HG02623 (cell line): Measurements from ENCODE around the gene ARHGAP25.

Source experiments
- ATAC-seq: cut with Tn5 transposase; IDR thresholded peaks from one replicate; pipeline ENCODE4 v1.9.1; 2021; ENCODE audit warnings: moderate library complexity; ENCODE audit not compliant: unreplicated experiment

The ARHGAP25 gene

DNA sequence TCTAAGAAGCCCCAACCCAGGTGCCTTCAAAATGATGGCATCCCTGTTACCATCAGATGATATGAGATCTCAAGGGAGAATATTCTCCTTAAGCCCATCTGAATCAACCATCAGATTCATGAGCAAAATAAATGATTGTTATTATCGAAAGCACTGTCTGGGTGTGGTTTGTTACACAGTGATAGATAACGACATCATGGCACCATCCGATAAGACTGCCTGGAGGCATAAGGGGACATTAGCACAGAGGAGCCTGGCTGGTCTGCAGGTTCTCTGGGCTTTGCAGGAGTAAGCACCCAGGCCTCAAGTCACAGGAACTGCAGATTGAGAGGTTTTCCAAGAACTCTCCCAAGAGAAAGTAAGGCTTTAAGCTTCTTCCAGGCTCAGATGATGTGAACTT is 120.9 kb downstream of the ARHGAP25 start:
- no peak for ATAC-seq

DNA sequence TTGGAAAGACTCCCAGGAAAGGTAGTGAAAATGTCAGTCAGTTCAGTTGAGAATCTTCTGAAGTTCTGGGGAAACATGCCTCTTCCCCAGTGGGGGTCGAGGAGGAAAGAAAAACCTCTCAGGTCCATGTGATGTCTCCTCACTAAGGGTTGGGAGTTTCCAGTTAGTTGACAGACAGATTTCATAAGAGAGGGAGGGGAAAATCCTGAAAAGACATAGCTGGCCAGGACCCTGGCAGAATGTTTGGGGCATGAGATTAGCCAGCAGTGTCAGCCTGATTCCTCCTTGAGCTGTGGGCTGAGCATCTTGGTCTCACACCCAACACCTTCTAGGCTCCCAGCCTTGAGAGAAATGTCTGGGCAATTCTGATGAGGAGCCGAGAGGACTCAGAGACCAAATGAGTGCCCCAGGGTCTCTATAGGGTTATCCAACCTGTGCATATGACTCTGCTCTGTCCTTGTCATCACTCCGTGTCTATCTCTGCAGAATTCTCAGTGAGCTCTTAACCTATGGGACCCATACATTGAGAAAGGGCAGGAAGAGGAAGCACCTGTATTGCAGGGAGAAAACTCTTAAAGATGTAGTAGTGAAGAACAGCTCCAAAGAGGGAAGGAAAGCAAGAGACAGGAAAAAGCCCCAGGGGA is 122.7 kb downstream of the ARHGAP25 start:
- no peak for ATAC-seq

DNA sequence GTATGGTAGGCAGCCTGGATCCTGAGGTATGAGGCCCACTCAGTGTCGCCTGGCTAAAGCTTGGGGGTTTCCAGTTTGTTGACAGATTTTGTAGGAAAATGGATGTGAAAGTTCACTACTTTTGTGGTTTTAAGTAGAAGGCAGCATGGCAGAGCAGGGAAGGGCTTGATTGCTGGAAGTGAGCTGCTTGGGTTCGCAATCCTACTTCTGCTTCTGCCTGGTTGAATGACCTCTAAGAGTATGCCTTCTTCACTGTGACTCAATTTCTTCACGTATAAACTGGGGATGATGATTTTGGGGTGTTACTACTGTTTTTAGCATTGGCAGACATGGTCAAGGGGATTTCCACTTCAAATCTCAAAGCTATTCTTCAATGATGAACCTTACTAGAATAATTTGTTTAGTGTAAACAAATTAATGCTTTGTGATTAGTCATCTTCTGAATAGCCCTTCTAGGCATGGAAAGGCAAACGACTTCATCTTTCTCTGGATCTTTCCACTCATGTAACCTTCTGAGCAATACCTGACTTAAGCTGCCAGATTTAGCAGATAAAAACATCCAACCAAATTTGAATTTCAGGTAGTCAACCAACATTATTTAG is 123.3 kb downstream of the ARHGAP25 start:
- ATAC-seq = no peak

DNA sequence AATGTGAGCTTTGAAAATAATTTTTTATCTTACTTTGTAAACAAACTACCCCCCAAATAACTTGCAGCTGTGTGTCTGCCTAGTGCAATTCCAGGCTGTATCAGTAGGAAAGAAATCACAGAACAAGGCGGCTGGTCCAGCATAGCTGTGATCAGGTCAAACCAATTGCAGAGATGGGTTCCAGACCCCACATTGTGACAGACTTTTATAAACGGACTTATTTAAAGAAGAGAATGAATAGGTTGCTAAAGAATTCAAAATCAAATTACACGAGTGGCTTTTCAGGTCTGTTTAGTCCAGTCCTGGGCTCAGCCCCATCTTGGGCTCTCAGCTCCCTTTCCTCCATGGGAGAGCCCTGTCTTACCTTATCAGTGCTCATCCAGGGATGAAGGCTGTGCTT is 125.5 kb downstream of the ARHGAP25 start:
- ATAC-seq = no peak

DNA sequence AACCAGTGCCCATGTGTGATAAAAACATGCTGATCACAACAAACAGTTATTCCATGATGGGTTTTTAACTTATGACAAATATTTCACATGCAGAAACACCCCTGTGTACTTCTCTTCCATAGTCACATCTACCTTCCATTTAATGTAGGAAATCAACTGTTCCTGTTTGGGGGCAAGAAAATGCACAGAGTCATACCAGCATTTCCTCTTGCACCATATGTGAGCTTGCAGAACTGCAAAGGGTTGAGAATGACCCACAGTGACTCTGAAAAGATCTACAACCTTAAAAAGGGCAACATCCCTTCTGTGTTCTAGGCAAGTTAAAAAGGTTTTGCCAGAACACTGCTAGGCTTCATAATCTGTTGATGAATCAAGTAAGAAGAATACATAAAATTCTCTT is 126.7 kb downstream of the ARHGAP25 start:
- ATAC-seq = no peak

DNA sequence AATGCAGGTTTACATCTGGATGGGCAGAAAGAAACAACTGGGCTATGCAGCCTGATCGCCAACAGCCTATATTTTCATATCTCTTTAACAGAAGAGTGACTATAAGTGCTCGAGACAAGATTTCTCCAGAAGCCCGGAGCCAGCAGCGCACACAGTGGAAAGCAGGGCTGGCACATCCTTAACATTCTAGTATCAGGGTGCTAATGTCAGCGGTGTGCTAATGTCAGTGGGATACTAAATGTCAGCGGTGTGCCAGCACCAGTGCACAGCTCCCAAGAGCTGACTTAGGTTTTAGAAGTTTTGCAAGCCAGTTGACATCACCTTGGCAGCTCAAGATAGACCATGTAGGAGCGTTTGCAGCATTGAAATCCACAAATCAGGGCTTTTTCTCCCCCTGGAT is 128.3 kb downstream of the ARHGAP25 start:
- ATAC-seq = no peak

DNA sequence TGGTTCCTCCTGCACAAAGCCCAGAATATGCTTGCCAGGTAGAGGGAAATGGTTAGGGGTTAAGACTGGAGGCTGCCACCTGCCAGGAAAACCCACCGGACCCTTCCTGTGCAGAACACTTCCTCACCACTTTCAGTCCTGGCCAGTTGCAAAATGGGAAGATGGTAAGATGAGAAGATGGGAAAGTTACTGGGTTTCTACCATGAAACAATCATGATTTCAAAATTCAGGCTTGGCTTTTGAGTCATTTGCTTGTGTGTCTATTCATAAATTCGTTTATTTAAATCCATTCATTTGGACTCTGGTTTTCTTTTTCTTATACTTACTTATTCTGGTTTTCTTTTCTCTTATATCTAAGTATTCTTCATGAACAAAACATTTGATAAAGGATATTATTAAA is 129.4 kb downstream of the ARHGAP25 start:
- ATAC-seq = no peak

DNA sequence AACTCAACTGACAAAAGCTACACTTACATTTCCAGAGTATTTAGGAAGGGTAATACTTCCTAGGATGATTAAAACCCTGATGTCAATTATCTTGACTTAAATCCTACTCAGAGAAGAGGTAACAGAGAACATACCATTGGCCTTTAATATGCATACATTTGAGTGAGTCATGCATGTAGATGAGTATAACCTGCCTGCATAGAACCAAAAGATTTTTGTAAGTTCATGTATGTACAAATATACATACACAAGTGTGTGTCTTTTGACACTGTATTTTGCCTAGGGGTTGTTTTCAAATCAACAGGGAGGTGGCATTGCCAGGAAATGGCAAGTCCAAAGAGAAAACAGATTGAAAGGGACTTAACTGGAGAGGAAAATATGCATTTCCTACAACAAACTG is 130.5 kb downstream of the ARHGAP25 start:
- no peak for ATAC-seq

DNA sequence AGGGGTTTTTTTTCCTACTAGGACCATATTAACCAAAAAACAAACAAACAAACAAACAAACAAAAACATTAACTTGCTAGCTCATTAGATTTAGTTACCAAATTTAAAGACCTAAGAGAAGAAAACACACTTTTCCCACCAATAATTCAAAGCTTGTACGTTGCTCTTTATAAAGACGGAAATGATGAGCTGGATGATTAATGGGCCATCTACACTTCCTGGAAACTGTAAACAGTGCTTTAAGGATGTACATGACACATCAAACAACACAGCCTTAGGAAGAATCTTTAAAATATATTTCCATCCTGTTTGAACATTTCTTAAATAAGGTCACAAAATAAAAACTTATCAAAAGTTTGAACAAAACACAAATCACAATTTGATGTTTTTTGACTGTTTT is 135.6 kb downstream of the ARHGAP25 start:
- no peak for ATAC-seq

DNA sequence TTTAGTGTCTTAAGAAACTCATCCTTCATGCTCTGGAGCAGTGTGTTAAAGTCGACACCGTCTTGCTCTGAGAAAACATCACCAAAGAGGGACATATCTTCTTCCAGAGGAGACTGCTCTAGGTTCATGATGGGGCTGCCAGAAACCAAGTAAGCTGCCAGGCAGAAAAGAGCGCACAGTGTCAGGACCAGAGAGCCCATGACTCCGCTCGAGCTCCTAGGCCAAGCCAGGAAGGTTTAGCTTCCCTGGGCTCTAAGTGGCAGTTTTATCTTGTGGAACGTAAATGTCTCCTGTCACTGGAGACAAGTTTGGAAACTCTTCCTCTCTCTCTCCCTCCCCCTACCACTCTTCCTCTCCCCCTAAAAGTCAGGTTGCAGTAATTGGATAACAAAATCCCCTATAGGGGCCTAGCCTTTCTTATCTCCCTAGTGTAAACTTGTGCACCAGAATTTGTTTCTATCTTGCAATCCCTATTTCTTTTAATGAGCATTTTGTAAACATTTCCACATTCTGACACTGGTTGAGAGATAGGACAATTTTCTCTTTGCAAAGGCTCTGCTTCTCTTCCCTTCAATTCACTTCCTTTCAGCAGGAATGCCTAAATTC is 136.7 kb downstream of the ARHGAP25 start, which contains the start of gene BMP10:
BMP10 (minus strand) TSS at position 239 of the 606 bp plus-strand sequence; CDS start at position 200, 39 bp downstream.
- ATAC-seq = no peak
